T-helper 2 cell treated with Interferon-gamma antibody and Interleukin-4, amounts not matched to agents 100 ng/mL and 5 ng/mL, for 36 hours (primary cell): ENCODE measurements around the gene PARD3. TPM values are rescaled to one million over a fixed set of nuclear protein-coding genes. Genes with fewer than 3 reads are reported as not detected.

Source experiments
- intact Hi-C: fragments of 100-400 bp; cut with micrococcal nuclease; formaldehyde crosslinking; loops from one replicate; pipeline ENCODE4 v1.15.1; 2023
- total RNA-seq: library from RNA; stranded (reverse); gene quantifications from 2 replicates; pipeline ENCODE4 v1.2.3, GENCODE V29; 2022

Gene PARD3
- total RNA-seq, 1 donor from 2014 or later: 0.64 TPM

DNA sequence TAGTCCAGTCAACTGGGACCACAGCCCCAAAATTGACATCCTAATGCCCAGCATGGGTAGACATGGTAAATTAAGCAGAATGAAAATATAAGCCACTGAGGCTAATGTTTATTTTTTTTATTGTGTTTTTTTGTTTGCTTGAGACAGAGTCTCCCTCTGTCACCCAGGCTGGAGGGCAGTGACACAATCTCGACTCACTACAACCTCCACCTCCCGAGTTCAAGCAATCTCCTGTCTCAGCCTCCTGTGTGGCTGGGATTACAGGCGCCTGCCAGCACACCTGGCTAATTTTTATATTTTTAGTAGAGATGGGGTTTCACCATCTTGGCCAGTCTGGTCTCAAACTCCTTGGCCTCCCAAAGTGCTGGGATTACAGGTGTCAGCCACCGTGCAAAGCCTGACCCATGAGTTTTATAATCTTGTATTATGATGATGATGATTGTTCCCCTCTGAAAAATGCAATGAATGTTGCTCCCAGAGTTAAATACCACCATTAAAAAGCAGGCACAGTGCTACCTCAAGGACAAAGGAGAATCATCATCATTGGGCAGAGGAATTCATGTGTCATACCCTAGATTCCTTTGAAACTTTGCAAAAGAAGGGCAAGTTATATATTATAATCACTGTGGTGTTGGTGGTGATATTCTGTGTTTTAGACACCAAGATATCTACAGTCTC, 228.0 kb downstream of the PARD3 start:
- intact Hi-C loops: no loop called here

DNA sequence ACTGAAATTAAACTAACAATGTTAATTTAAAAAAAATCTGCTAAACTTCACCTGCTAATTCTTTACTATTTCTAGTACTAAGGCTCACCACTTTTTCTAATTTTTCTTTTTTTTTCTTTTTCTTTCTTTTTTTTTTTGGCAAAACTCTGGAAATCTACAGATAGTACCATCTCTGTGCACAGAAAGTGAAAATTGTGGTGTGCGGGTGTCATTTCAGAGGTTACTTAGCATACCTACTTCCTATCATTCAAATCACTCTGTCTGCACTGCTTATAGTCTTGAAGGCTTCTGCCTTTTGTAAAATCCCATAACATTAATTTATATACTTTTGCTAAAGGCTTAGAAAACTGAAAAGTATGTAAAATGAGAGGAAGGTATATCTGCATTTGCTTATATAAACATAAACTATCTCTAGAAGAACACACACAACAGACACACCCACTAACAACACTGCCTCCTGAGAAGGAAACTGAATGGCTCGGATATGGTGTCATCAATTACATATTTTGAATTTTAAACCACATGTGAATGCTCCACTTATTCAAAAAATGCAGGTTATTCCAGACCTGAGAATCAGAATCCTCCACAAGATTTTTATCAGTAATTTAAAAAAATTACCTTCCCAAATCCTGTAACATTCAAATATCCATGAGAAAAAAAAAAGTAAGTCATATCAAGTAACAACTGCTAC, 229.5 kb downstream of the PARD3 start:
- intact Hi-C loops: no loop called here

DNA sequence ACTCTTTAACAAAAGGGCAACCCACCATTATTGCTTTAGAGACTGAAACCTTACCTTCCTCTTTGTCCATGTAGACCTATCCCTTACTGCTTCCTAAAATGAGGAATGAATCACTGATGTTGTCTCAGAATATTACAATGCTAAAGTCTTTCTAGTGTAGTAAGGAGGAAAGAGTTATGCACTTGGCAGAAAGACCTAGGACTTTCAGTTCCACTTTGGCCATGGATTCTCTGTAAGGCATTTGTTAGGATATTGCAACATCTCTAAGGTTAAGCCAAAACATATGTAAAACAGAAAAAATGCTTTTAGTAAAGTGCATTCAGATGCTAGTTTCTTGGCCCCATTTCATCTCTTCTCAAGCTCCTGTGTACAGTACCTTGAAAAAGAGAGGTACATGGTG, 230.9 kb downstream of the PARD3 start:
- intact Hi-C loops: no loop called here

DNA sequence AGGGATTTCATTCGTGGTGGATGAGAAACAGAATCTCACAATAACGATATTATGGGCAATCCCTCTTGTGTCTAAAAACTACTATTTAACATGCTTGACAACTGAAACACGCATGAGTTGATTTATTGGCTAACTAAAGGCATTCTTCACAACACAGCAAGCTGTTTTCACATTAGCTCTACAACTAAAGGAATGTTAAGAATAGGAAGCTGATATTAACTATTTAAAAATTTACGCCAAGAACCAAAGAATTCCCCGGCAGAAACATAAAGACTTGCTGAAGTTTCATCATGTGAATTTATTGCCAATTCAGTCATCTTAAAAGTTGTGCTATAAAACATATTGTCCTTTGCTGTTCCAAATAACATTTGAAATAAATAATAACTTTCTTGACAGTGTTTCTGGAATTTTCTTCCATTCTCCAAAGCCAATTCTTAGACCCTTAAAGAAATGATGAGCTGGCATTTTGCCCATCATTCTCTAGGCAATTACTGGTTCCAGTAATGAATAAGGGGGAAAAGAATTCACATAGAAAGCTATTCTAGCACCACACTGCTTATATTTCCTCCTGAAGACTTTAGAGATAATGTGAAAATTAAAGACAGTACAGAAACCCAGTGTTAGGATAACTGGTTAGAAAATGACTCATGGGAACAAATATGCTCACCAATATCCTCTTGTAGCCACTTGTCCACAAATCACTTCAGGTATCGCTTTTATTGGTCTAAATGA, 233.1 kb downstream of the PARD3 start:
- intact Hi-C loops: no loop called here

DNA sequence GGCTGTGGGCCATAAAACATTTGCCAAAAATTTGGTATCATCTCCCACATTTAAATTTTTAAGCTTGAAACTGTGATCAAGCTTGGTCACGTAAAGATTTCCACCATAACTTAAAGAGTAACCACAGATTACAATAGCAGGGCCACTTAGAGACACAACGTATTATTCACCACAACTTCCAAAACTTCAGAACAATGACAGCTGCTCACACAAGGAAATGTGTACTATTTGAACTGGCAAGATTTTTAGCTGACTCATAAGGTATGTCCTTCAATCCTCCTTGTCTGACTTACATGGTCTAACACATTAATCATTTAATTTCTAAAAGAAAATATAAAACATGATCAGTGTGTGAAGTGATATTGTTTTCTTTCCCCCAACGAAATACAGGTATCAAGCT, 234.5 kb downstream of the PARD3 start:
- intact Hi-C loops: no loop called here

DNA sequence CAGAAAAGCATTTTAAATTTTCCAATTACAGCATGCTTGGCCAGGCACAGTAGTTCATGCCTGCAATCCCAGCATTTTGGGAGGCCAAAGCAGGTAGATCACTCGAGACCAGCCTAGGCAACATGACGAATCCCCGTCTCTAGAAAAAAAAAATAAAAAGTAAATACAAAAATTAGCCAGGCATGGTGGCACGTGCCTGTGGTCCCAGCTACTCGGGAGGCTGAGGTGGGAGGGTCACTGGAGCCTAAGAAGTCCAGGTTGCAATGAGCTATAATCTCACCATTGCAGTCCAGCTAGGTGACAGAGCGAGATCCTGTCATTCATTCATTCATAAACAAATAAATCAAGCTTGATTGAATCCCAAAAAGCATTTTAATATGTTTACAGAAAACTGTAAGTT, 234.9 kb downstream of the PARD3 start:
- intact Hi-C loops: no loop called here

DNA sequence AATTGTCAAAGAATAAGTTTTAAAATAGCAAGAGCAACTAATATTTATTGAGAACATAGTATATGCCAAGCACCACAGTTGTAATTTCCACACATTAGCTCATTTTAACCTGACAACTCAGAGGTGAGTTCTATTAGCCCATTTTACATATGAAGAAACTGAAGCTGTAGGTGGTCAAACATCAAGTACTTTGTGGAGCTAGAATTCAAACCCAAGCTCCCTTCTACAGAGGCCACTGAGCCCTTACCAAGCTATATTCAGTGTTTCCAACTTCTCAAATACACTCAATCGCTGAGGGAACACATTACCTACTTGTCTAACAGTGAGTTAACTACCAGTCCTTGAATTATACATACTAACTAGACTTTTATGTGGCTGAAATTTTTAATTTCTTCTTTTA, 236.6 kb downstream of the PARD3 start:
- intact Hi-C loops: no loop called here

DNA sequence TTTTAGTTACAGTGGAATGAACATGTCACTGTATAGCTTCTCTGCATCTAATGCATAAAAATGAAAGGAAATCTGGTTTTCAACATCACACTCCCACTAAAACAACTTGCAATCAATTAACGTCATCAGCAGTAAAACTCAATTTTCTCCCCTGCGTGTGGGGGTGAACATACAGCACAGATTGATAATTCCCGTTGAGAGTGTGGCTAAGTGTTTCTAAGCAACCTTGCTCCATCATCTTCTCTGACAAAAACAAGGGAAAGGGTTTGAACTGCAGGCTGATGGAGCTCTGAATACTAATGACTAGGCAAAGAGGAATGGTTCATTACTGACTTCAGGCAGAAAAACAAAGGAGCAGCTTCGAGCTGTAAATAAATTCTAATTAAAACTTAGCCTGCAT, 238.3 kb downstream of the PARD3 start:
- intact Hi-C loops: no loop called here

DNA sequence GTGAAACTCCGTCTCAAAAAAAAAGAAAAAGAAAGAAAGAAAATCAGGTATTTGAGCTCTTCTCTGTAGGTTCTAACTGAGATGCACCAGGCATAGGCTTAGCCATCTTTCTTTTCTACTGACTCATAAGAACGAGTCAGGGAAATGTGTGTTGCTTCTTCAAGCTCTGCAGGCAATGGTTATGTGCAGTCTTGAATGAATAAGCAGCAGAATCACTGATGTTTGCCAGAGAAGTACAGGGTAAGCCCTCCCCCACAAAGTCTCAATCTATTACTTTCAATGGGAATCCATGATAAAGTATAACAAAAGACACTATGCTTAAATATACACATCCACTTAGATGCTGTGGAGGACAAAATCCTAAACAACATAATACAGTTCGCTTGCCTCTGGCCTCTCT, 239.2 kb downstream of the PARD3 start:
- intact Hi-C loops: no loop called here

DNA sequence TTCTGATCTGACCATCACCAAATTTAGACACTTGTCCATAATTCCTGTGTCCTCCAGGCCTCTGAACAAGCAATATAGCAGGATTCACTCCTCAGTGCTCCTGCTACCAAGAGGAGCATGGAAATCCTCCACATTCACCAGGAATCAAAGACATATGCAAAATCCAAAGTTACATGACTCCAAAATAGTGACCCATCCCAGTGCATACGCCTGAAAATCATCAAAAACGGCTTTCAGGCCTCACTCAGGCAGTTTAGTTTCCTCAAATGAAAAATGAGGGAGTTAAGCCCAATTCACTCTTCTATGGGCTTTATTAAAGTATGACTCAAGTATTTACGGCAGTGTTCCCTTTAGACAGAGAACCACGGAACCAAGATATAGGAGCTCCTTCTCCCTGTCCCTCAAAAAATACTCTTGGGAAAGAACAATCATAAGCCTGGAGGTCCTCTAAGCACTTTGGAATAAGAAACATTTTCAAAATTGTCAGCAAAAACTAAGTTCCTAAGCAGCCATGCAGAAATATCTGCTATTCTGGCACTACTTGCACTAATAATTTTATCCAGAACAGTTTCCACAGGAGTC, 240.7 kb downstream of the PARD3 start:
- intact Hi-C loops: no loop called here

DNA sequence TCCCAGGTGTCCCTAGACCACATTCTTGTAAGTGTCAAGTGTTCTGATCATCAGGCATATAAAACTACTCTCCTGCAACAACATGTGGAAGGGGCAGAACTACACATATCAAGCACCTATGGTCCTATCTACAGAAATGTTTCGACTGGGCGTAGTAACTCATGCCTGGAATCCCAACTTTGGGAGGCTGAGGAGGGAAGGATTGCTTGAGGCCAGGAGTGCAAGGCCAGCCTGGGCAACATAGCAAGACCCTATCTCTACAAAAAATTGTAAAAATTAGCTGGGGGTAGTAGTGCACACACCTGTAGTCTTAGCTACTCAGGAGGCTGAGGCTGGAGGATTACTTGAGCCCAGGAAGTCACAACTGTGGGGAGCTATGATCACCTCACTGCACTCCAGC, 244.2 kb downstream of the PARD3 start:
- intact Hi-C loops: no loop called here

DNA sequence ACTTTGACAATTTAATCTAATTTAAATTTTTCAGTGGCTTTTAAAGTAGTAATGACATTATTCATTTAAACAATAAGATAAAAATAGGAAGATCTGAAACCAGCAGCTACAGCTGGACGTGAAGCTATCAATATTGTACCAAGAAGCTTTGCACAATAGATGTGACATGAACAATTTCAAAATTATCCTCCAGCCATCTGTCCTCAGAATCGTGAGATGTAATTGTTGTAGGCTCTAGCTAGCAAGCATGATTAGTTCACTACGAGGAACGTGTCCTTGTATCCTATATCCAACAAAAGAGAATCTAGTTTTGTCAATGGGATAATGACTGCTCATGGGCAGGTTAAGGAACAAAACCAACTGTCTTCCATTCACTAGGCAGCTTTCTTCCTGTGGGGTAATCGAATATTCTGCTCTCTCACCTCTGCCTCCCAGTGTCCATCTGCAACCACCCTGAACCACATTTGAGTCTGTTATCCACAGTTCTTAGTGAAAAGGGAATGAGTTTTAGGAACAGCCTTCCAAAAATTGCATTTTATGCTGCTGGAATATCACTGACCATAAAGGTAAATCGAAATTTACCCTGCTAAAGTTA, 247.3 kb downstream of the PARD3 start:
- intact Hi-C loops: no loop called here

DNA sequence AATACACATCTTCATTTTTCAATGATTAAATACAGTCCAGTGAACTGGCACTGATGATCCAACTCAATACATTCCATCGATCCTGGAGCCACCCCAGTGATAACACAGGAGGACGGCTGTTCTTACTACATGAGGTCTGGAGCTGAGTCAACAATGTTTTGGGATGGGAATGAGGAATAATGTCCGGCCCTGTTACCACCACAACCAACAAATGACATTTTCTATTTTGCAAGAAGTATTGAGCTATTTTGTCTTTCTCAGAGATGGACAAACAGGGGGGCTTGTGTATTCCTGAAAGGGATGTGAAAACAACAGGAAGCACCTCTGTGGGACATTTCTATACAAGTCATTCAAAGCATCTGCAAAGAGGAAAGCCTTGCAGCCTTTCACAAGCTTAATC, 249.2 kb downstream of the PARD3 start:
- intact Hi-C loops: no loop called here

DNA sequence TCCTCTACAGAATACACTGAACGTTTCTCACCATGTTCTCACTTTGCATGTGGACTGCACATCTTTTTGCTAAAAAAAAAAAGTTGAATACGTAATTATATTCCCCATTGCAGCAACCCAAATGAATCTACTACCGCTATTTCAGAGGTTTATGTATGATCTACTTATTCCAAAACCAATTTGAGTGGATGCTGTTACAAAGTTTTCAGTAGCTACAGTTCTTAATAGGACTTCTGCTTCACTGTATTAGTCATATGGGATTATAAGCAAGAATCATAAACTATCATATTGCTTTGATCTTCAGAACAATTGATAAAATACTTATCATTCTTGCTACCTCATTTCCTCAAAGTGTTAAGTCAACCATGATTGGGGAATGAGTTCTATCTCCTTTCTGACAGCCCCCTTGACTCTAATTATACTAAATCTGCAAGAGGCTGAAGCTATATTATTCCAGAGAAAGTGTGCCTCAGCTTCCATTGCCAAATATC, 257.0 kb downstream of the PARD3 start:
- intact Hi-C loops: no loop called here

DNA sequence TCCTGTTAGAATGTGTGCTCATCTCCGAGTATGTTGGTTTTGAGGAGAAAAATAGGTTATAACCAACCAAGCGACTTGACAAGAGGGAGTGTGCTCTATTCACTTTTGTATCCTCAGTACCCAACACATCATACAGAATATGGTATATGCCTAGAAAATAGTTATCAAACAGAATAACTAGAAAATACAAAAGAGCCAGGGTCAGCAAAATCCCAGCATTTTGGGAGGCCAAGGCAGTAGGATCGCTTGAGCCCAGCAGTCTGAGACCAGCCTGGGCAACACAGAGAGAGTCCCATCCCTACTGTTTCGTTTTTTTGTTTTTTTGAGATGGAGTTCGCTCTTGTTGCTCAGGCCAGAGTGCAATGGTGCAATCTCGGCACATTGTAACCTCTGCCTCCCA, 257.9 kb downstream of the PARD3 start:
- intact Hi-C loops: no loop called here

DNA sequence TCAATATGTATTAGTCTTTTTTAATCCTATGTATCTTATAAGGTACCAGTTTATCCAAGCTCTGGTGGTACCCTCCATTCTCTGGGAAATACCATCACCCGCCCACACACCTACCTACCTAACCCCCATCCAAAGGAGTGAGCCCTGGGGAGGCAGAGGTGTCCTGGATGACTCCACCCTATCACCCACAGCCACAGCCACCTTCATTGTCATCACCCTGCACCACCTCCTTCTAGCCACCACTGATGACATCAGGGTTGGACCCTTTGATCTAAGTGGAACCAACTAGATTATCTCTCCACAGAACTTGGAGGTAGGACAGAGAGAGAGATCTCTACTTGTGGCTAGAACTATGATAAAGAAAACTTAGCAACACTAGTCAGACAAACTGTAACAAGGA, 259.4 kb downstream of the PARD3 start:
- intact Hi-C loops: no loop called here

DNA sequence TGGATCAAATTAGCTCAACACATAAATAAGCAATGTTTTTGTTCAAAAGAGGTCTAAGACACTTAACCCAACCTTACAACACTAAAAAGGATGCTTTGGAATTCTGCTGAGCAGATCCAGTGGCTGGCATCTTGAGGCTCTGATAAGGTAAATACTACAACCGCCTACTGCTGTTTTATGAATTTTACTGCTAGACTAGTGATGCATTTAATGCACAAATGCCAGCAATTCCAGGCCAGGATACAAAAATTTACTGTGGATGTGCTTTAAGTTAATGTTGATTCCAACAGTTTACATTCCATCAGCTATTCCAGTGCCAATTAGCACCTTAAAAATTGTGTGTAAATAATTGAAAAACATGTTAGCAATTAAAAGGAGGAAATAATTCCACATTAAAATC, 261.3 kb downstream of the PARD3 start:
- intact Hi-C loops: no loop called here

DNA sequence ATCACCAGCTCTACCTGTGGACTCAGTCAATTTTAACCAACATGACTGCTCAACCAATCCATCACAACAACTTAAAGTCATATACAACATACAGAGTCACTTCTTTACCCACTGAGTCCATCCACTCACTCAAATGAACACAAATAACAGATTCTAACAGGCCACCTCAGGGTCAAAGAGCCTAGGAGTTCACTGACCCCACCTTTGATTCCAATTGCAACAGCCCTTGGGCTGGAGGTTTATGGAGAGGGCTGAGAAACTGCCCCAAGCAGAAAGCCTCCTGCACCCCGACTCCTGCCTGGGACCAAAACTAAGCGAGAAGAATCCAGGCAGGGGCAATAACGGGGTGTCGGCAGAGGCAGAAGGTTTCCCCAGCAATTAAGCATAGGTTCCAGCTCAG, 263.8 kb downstream of the PARD3 start:
- intact Hi-C loops: no loop called here

DNA sequence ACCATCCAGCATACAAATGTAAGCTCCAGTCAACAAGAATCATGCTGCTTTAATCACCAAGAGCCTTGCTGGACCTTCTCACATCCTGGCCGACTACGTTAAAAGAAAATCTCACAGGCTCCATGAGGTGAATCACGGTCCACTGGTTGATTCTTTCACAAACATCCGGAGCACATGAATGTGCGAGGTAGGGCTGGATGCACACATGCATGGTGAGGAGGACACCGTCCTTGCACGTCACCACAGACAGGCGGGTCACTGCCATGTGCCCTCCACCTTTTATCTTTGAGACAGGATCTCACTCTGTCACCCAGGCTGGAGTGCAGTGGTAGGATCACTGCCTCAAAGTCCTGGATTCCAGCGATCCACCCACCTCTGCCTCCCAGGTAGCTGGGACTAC, 265.1 kb downstream of the PARD3 start:
- intact Hi-C loops: no loop called here

DNA sequence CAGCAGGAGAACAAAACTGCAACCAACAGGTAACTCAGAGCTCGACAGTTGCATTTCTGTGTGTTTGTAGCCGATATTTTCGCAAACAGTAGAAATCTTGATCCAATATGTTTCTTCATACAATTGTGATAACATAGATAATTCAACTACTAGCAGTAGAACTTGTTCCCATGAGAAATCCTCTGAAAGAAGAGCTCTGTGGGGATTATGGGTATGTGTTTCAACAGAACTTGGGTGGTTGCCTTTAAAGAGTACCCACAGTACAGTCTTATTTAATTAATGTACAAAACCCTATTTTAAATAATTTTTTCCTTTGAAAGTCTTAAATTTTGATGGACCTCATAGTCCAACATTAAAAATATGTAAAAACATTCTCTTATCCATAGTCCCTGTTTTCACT, 266.1 kb downstream of the PARD3 start:
- intact Hi-C loops: no loop called here

DNA sequence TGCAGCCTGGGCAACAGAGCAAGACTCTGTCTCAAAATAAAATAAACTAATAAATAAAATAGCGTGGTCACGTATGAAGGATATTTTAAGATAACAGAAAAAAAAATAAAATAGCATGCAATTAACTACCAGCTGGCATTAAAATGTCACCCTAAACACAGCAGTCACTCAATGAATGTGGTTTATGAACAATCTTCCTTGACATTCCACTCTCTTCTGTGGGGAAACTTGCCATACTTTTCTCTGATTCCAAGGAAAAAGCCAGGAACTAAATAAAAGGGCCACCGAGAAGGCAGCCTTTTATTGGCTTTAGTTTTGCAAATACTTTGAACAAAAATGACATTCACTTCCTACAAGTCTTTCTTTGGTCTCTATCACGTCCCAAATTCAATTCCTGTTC, 266.6 kb downstream of the PARD3 start:
- intact Hi-C loops: no loop called here

DNA sequence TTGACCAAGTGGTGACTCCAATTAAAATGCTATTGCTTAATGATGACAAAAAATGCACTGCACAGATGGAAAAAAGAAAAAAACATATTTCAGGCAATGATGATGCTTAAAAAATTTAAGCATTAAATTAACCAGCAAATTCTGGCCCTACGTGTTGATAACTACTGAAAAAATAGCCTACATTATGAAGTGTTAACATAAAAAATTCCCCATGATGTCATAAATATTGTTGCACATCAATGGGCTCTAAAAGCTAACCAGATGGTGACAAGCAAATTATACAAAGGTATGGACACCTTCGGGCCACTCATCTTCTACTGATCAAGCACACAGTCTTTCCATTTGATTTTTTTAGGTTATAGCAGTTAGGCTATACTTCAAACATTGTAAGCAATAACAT, 267.4 kb downstream of the PARD3 start:
- intact Hi-C loops: no loop called here
